Activated CD8-positive, alpha-beta memory T cell treated with anti-CD3 and anti-CD28 coated beads for 24 hours (primary cell): ENCODE measurements around the gene KLHL9.

ENCODE experiments used
- DNase-seq: peaks from one replicate; pipeline ENCODE4 v3.0.0-alpha.2; 2020

The KLHL9 gene

DNA sequence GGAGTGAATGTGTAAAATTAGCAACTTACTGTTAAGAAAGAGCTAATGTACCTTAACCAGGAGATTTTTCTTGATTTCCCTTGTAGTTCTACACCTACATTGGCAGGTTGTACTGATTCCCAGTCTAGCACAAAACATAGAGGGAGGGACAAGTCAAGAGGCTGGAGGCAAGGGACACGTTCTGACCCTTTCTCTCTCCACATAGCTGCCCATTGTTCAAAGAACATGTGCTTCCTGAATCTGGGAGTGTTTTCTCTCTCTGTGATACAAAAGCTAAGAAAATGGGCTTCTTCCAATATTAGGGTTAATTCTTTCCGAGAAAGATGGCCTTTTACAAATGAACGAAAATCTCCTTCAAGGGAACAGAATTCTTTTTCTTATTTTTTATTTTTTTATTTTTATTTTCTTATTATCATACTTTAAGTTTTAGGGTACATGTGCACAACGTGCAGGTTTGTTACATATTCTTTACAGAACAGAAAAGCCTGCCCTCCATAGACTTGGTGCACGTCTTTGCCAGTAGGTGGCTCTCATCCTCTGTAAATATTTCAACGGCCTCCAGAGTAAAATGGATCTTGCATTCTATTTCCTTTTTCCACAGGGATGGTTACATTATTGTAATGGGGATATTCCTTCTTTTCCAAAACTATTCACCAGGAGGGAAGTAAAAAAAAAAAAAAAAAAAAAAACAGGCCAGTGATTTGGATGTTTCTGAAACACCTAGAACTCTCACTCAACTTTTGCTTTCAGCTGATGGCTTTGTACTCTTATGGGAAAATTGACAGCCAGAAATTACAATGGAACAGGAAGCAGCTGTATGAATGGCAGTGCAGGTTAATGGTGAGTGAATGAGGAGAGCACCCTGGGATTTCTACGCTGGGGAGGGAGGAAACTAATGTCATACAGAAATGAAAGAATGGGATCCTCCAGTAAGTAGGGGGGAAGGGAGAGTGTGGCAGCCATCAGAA is 17.0 kb downstream of the KLHL9 start:
- DNase-seq = no peak

DNA sequence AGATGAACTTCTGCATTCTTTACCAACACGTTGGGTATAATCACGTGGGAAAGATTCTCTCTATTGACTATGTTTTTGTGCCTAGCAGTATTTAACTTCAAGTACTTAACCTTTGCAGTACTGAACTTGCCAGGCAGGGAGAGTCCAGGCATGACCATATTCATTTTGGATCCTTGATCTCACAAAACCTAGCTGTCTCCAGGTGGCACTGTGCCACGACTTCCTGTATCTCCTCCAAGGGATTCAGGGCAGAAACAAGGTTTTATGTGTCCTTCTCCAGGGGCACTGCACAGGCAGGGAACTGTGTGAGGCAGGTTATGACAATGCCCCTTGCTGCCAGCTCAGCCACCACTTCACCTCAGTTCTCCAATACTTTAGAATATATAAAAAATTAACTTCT is 18.3 kb downstream of the KLHL9 start:
- no peak for DNase-seq

DNA sequence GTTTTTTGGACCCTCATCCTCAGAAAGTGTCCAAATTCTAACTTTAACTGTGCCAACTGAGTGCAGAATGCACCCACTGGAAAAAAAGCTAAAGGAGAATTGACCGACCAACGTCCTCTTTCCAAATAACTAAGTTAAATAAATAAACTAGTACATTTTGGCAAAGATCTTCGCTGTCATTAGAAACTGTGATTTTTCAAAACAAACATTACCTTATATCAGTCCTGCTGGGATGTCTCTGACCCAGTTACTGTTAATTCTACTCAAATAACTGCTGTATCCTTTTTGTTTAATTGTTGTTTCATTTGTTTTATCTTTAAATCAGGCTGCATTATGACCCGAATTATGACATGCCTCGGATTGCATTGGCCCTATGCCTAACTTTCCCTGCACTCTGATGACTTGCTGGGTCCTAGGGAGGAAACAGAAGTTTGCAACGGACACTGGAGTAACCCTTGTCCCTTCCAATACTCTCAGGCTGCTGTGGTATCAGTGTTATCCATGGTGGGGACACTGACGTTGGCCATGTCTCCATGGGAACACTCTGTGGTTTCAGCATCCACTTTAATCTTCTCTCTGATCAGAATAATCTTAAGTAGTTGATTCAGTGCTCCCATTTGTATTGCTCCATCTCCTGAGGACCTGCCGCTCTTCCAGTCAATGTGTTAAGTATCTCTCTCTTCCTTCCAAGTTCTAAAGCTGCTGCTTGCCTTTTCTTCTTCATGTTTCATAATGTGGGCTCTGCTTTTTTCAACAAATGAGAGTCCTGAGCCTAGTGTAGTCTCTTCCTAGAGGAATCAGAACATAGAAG is 19.0 kb downstream of the KLHL9 start:
- DNase-seq = no peak

DNA sequence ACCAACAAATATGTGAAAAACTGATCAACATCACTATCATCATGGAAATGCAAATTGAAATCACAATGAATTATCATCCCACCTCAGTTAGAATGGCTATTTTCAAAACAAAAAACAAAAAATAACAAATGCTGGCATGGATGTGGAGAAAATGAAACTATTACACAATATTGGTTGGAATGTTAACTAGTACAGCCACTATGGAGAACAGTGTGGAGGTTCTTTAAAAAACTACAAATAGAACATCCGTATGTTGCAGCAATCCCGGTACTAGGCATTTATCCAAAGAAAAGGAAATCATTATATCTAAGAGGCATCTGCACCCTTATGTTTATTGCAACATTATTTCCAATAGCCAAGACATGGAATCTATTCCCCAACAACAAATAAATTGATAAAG is 21.1 kb downstream of the KLHL9 start:
- DNase-seq = no peak

DNA sequence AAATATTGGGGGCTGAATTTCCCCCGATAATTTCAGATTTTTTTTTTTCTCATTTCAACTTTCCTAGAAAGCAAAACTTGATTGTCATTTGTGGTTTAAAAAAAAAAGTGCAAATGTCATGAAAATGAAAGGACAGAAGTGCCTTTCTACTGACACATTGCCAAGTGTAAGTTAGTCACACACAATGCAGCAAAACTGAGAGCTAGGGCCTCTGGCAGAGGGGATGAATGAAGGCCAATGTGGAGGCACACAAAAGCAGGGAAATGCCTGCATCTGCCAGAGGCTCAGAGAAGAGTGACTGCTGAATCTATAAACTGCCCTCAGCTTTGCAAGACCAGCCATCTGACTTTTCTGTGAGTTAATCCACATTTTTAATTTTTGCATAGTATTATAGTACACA is 23.3 kb downstream of the KLHL9 start:
- no peak for DNase-seq

DNA sequence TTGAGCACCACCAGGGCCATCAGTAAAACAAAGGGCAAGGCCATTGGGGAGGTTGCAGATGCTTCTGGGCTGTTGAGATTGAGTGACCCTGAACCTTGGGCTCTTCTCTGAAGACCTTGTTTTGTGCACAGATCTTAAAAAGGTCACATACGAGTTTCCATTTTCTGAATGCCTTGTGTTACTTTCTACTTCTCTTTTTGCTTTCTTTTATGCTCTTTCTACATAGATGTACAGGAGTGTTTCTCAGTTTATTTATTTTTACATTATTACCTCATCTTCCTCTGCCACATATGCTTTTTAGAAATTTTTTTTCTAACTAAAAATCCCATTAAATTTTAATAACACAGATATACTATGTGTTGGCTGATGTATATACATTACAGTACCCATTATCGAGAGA is 30.0 kb downstream of the KLHL9 start, which contains the start of gene IFNA5:
TSS of gene IFNA5 (minus strand) at position 101 of the 400 bp plus-strand sequence. CDS start at position 44, 57 bp downstream.
- DNase-seq = no peak

DNA sequence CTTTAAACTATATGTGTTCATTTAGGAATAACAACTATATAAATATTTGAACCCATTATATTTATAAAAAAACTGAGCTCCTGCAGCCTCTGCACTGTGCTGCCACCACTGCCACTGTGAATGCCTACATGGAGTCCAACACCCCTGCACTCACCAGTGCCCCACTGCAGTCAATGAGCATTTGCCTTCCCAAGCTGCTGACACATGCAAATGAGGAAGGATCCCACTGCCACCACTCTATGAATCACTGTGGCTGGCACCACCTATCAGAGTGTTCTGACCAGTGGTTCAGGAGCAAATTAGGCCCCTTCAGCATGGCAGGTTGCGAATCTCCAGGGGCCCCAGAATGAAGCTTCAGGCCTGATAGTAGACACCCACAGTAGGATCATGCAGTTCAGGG is 39.2 kb downstream of the KLHL9 start:
- no peak for DNase-seq

DNA sequence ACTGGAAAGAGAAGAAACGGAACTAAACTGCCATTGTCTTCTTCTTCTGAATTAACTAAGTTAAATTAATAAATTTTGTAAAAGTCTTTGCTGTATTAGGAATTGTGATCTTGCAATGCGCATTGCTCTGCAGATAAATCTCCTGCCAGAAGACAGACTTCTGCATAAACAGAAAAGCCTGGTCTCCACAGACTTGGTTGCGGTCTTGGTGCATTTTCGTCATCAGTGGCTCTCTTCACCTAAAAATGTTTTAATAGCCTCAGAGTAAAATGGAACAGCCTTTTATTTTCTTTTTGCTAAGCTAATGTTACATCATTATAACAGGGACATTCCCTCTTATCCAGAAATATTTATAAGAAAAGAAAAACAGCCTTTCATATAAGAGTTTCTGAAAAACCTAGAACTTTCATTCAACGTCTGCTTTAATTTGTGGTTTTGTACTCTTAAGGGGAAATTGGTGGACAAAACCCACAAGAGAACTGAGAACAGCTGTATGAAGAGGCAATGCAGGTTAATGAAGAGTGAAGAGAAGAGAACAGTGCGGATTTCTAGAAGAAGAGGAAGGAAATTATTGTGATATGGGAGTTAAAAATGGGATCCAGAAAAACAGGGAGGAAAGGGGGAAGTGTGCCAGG is 40.2 kb downstream of the KLHL9 start:
- DNase-seq = no peak

DNA sequence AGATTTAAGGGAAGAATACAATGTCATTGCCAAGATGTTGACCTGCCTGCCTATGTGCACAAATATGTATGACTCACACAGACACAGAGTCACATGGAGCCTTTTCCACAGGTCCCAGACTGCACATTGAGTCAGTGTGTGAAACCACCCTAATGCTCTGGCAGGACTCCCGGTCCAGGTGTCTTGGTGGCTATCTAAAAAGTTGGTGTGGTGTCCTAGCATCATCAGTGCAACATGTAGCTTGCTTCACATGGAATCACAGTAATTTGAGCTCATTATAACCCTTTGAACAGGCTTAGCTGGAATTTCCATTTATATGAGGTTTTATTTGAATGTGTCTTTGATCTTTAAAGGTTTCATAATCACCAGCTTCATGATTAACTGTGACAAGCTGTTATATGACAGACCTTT is 40.8 kb downstream of the KLHL9 start:
- no peak for DNase-seq

DNA sequence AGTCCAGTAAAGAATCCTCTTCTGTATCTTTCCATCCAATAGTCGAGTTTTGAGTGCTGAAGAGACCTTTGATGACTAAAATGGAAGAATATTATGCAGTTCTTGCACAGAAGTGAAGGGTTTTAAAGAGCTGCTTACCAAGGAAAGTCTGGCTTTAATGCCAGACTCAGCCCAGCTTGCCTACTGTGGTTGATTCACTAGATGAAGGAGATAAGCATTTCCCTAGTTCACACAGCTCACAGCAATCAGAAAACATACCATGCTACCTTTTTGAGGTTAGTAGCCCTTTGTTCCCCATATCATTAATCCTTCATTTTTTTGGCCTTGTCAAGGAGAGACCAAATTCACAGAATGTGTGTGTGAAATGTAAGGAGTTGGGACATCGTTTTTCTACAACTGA is 45.4 kb downstream of the KLHL9 start:
- no peak for DNase-seq

DNA sequence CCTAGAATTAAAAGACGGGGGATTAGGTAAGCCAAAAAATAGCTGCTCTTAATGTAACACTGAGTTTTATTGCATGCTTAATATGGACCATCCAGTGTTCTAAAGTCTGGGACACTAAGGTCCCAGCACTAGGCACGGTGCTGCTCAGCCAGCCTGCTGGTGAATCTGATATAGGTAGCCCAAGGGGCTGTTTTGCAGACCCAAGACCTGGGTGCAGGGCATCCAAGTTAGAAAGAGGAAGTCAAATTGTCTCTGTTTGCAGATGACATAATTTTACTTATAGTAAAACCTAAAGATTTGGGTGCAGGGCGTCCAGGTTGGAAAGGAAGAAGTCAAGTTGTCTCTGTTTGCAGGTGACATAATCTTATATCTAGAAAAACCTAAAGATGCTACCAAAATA is 47.9 kb downstream of the KLHL9 start:
- DNase-seq = no peak

DNA sequence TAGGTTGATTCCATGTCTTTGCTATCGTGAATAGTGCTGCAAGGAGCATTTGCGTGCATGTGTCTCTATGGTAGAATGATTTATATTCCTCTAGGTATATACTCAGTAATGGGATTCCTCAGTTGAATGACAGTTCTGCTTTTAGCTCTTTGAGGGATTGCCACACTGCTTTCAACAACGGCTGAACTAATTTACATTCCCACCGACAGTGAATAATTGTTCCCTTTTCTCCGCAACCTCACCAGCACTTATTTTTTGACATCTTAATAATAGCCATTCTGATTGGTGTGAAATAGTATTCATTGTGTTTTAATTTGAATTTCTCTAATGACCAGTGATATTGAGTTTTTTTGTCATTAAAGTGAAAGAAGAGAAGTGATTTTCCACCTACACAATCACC is 48.5 kb downstream of the KLHL9 start:
- no peak for DNase-seq

DNA sequence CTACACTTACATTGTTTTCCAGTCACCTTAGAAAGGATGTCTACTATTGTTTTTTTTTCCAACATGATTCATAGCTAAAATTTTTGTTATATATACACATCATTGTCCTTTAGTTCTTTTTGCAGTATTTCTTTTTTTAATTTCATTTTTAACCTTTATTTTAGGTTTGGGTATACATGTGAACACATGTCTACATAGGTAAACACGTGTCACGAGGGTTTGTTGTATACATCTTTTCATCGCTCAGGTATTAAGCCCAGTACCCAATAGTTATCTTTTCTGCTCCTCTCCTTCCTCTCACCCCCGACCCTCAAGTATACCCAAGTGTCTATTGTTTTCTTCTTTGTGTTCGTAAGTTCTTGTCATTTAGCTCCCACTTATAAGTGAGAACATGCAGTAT is 49.1 kb downstream of the KLHL9 start:
- no peak for DNase-seq

DNA sequence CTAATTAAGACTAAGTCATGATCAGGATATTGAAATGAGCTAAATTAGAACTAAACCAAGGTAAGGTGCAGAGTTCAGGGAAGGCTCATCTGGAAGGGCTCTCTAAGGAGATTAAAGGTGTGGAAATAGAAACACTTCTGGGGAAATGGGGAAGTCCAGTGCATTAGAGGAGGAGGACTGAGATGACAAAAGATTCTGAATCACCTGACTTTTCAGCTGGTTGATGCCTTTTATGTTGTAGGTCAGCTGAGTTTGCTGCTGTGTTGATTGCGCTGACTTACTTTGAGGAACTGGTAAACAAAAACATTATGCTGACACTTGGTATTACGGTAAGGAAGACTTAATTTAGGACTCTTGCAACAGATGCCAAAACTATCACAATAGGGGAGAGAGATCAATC is 53.9 kb downstream of the KLHL9 start:
- no peak for DNase-seq
